RWPE2 (cell line): Measurements from ENCODE around the gene IFT88.

ENCODE experiments used
- ATAC-seq: fragments of 200-7000 bp; cut with Tn5 transposase; 3 replicates; pipeline ENCODE4 v1.9.1; 2021; ENCODE audit warnings: low read depth
- DNase-seq: peaks from one replicate; pipeline ENCODE4 v3.0.0-alpha.2; 2020; ENCODE audit warnings: low spot score
- H3K27ac ChIP-seq: fragments of 450-650 bp; 2 replicates; pipeline ENCODE4 v1.5.1; 2017; ENCODE audit warnings: mild to moderate bottlenecking; ENCODE audit not compliant: poor library complexity, severe bottlenecking
- H3K27me3 ChIP-seq: fragments of 250-450 bp; sonication (Bioruptor Pico); 2 replicates; pipeline ENCODE4 v1.5.1; 2021; ENCODE audit warnings: mild to moderate bottlenecking, moderate library complexity; ENCODE audit not compliant: insufficient read depth, poor library complexity, severe bottlenecking
- H3K36me3 ChIP-seq: fragments of 250-450 bp; sonication (Bioruptor Pico); 2 replicates; pipeline ENCODE4 v1.5.1; 2020; ENCODE audit warnings: low read depth, mild to moderate bottlenecking, moderate library complexity
- H3K4me1 ChIP-seq: fragments of 250-450 bp; sonication (Bioruptor Pico); 2 replicates; pipeline ENCODE4 v1.5.1; 2021; ENCODE audit warnings: mild to moderate bottlenecking, moderate library complexity; ENCODE audit not compliant: insufficient read depth, poor library complexity, severe bottlenecking
- H3K4me3 ChIP-seq: fragments of 250-450 bp; sonication (Bioruptor Pico); 2 replicates; pipeline ENCODE4 v1.5.1; 2021; ENCODE audit warnings: mild to moderate bottlenecking, moderate library complexity; ENCODE audit not compliant: severe bottlenecking
- H3K9me3 ChIP-seq: fragments of 250-450 bp; sonication (Bioruptor Pico); 2 replicates; pipeline ENCODE4 v1.5.1; 2021; ENCODE audit warnings: mild to moderate bottlenecking, moderate library complexity; ENCODE audit not compliant: severe bottlenecking
- TF ChIP-seq, protein P1 (sequence below): fragments of 450-650 bp; IDR thresholded peaks from one replicate; pipeline ENCODE4 v1.5.1; 2017; ENCODE audit warnings: mild to moderate bottlenecking, moderate library complexity; ENCODE audit not compliant: poor library complexity, severe bottlenecking

The IFT88 gene

DNA sequence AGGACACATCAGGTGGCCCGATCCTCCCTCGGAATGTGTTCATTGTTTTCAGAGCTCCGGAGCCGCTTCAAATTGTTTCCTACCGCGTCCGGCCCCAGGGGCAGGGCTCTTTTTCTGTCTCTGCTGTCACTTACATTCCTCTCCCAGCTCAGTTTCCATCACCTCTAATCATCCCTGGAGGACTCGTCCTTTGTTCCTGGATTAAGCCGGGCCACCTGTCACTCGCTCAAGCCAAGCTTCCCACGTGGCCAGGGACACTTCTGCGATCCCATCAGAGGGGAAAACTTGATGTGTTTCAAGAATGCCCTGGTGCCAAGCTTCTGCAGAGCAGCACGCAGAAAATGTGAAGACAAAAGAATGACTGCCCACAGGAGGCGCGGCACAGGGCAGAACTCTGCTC, 150.0 kb downstream of the IFT88 start:
- Histone ChIP-seq H3K4me1 (no peaks in the 10 kb centered on the region), H3K27ac (no peak overlapping the region), H3K27me3 (peaks cover 3% of the 10 kb centered on the region), H3K9me3 (no peaks in the 10 kb centered on the region), H3K36me3 (no peaks in the 10 kb centered on the region), H3K4me3 (no peak overlapping the region)
- no peak for DNase-seq
- no peak for ATAC-seq
- TF ChIP-seq, protein P1, sequence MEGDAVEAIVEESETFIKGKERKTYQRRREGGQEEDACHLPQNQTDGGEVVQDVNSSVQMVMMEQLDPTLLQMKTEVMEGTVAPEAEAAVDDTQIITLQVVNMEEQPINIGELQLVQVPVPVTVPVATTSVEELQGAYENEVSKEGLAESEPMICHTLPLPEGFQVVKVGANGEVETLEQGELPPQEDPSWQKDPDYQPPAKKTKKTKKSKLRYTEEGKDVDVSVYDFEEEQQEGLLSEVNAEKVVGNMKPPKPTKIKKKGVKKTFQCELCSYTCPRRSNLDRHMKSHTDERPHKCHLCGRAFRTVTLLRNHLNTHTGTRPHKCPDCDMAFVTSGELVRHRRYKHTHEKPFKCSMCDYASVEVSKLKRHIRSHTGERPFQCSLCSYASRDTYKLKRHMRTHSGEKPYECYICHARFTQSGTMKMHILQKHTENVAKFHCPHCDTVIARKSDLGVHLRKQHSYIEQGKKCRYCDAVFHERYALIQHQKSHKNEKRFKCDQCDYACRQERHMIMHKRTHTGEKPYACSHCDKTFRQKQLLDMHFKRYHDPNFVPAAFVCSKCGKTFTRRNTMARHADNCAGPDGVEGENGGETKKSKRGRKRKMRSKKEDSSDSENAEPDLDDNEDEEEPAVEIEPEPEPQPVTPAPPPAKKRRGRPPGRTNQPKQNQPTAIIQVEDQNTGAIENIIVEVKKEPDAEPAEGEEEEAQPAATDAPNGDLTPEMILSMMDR = no peak

- H3K27me3 ChIP-seq = peaks cover 3% of the 10 kb centered on the region
- H3K36me3 ChIP-seq = no peaks in the 10 kb centered on the region
- H3K4me3 ChIP-seq = no peak overlapping the region
- DNase-seq (no peak), ATAC-seq (no peak)
- TF ChIP-seq, protein P1 = no peak
- H3K4me1 ChIP-seq = no peaks in the 10 kb centered on the region
- H3K9me3 ChIP-seq = no peaks in the 10 kb centered on the region
- no peak overlapping the region for H3K27ac ChIP-seq
Observed at GRCh38 chr13:20717581-20718542, 150.9 kb downstream of the IFT88 start.

- Histone ChIP-seq H3K4me1 (no peaks in the 10 kb centered on the region), H3K27ac (no peak overlapping the region), H3K36me3 (no peaks in the 10 kb centered on the region), H3K27me3 (peaks cover 3% of the 10 kb centered on the region), H3K9me3 (no peaks in the 10 kb centered on the region), H3K4me3 (no peak overlapping the region)
- DNase-seq (no peak), ATAC-seq (no peak)
- TF ChIP-seq, protein P1 = no peak
Observed at GRCh38 chr13:20718958-20719566, 152.1 kb downstream of the IFT88 start.

GRCh38 chr13:20719783-20720182, 152.8 kb downstream of the IFT88 start:
- no peak for ATAC-seq
- TF ChIP-seq, protein P1 = no peak
- peaks cover 3% of the 10 kb centered on the region for H3K27me3 ChIP-seq

DNA sequence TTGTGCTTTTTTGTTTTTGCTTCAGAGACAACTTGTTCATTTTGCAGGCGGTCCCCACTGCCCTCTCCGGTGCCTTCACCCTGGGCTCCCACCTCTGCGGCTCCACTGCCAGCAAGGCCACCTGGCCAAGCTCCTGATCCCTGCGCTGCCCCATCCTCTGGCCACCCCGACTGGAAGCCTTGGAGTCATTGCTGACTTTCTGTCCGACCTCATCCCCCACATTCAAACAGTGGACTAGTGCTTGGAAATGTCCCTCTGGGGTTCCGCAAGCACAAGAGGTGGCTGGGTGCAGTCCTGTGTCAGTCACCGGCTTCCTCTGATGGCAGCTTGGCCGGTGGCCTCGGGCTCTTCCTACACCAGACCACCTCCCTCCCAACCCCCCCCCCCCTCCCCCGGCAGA, 153.5 kb downstream of the IFT88 start:
- TF ChIP-seq, protein P1 = no peak
- H3K36me3 ChIP-seq = no peaks in the 10 kb centered on the region
- no peaks in the 10 kb centered on the region for H3K4me1 ChIP-seq
- ATAC-seq (no peak), DNase-seq (no peak)
- peaks cover 3% of the 10 kb centered on the region for H3K27me3 ChIP-seq
- H3K27ac ChIP-seq = no peak overlapping the region
- no peak overlapping the region for H3K4me3 ChIP-seq
- H3K9me3 ChIP-seq = no peaks in the 10 kb centered on the region

More at GRCh38 chr13:20719783-20720182, 152.8 kb downstream of the IFT88 start:
- Histone ChIP-seq H3K27ac (no peak overlapping the region), H3K9me3 (no peaks in the 10 kb centered on the region), H3K4me3 (no peak overlapping the region), H3K4me1 (no peaks in the 10 kb centered on the region), H3K36me3 (no peaks in the 10 kb centered on the region)
- DNase-seq = no peak
